ENCODE measurements around the gene TXNRD3. TPM values are rescaled to one million over a fixed set of nuclear protein-coding genes. Genes with fewer than 3 reads are reported as not detected.

The TXNRD3 gene
- total RNA-seq, 2 donors from 2014 or later = 10.6 to 13.5 TPM

DNA sequence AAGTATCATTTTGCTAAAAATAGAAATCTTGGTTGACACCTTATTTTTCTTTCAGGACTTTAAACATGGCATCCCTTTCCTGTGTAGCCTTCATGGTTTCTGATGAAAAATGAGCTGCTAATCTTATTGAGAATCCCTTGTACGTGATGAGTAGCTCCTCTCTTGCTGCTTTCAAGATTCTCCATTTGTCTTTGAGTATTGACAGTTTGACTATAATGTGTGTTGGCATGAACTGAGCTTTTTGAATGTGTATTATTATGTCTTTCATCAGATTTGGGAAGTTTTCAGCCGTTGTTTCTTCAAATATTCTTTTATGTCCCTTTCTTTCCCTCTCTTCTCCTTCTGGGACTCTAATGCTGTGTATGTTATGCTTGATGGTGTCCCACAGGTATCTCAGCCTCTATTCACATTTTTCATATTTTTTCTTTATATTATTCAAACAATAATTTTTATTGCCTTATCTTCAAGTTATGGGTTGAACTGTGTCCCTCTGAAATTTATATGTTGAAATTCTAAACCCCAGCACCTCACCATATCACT lies 92.1 kb downstream of the TXNRD3 start:
- no peak for TF ChIP-seq POLR2A (IDR thresholded peaks at IDR 0.05)
- TF ChIP-seq, protein P1, sequence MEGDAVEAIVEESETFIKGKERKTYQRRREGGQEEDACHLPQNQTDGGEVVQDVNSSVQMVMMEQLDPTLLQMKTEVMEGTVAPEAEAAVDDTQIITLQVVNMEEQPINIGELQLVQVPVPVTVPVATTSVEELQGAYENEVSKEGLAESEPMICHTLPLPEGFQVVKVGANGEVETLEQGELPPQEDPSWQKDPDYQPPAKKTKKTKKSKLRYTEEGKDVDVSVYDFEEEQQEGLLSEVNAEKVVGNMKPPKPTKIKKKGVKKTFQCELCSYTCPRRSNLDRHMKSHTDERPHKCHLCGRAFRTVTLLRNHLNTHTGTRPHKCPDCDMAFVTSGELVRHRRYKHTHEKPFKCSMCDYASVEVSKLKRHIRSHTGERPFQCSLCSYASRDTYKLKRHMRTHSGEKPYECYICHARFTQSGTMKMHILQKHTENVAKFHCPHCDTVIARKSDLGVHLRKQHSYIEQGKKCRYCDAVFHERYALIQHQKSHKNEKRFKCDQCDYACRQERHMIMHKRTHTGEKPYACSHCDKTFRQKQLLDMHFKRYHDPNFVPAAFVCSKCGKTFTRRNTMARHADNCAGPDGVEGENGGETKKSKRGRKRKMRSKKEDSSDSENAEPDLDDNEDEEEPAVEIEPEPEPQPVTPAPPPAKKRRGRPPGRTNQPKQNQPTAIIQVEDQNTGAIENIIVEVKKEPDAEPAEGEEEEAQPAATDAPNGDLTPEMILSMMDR (IDR thresholded peaks at IDR 0.05) = no peak
- ATAC-seq = no peak
- no peak for DNase-seq
- Histone ChIP-seq H3K27me3 (no peaks in the 10 kb centered on the region), H3K36me3 (replicated peaks in 1 of 2; ENCODE audit: insufficient read depth in 1 of 2, low read depth in 2 of 2) (no peaks in the 10 kb centered on the region), H3K4me3 (no peak overlapping the region), H3K9me3 (peaks cover 0 to 7% (median 0%) of the 10 kb centered on the region in 3 donors), H3K27ac (no peak overlapping the region), H3K4me1 (no peaks in the 10 kb centered on the region)
- intact Hi-C loops (cut with DNase I) = no loop called here
- WGBS, 2 donors = 68 to 73% methylated on average over 2 of the region's 2 CpGs

DNA sequence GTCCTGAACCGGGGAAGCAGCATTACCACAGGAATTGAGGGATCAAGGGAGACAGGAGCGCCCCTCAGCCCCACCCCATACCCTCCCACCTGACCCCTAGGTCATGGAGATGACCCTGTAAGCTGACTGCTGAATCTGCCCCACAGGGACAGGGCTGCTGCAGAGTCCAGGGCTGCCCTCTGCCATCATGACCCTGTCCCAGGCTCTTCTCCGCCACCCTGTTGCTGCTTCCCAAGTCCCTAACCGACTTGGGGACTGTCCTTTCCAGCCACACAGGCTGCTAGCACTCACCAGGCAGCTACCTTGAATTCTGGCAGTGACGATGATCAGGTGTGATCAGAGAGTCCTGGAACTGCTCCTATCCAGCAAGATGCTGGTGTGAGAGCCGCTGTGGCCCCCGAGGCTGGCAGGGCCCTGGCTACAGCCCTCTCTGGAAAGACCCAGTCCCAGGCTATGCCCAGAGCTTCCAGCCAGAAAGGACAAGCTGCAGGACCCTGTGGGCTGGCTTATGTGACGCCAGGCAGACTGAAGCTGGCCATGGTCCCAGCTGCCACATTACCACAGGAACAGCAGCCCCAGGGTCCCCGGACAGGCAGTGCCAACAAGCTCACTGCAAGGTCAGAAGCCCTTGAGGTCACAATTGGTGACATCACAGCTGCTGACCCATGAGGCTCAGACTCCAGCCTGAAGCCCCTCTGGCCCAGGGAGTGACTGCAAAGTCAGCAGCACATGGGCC lies 96.4 kb downstream of the TXNRD3 start, which contains the start of gene C3orf22:
Gene C3orf22, minus strand, starts transcription at position 597 of the 736 bp plus-strand sequence. CDS start 5,542 bp downstream, outside the sequence.
- Histone ChIP-seq H3K4me3 (no peak within 1 kb of the TSS), H3K27ac (no peak within 1 kb of the TSS), H3K9me3 (peaks cover 0 to 7% (median 0%) of the 10 kb centered on the region in 3 donors), H3K4me1 (no peaks in the 10 kb centered on the region), H3K36me3 (replicated peaks in 1 of 2; ENCODE audit: insufficient read depth in 1 of 2, low read depth in 2 of 2) (no peaks in the 10 kb centered on the region), H3K27me3 (no peaks in the 10 kb centered on the region)
- intact Hi-C loops (cut with DNase I) = no loop called here
- ATAC-seq (no peak), DNase-seq (no peak)
- WGBS, 2 donors = 66 to 73% methylated on average over 2 to 9 of the region's 9 CpGs
- TF ChIP-seq, protein P1 (IDR thresholded peaks at IDR 0.05) = no peak
- TF ChIP-seq POLR2A (IDR thresholded peaks at IDR 0.05) = no peak

GRCh38 chr3:126557761-126558160 lies 97.2 kb downstream of the TXNRD3 start:
- no peak for ATAC-seq
- no peak for DNase-seq
- no peak overlapping the region for H3K4me3 ChIP-seq
- no peaks in the 10 kb centered on the region for H3K36me3 ChIP-seq (replicated peaks in 1 of 2; ENCODE audit: insufficient read depth in 1 of 2, low read depth in 2 of 2)
- intact Hi-C loops (cut with DNase I) = no loop called here
- no peak overlapping the region for H3K27ac ChIP-seq
- H3K27me3 ChIP-seq = no peaks in the 10 kb centered on the region
- peaks cover 0 to 7% (median 0%) of the 10 kb centered on the region in 3 donors for H3K9me3 ChIP-seq
- no peak for TF ChIP-seq POLR2A (IDR thresholded peaks at IDR 0.05)
- TF ChIP-seq, protein P1 (IDR thresholded peaks at IDR 0.05) = no peak
- no peaks in the 10 kb centered on the region for H3K4me1 ChIP-seq
- 67 to 79% methylated on average over 3 to 5 of the region's 6 CpGs for WGBS, 2 donors

DNA sequence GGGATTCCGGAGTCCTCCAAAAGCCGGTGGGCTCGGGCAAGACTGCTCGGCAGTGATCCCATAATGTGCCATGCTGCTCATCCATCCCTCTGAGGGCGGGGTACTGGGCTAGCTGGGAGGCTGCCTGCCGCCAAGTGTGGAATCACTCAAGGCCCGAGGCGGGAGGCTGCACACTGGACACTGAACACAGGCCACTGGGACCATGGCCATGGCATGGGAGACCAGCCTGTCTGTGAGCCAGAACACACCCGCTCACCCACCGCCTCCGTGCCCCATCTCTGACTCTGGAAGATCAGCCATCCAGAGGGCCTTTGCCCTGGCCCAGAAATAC lies 97.5 kb downstream of the TXNRD3 start:
- no peaks in the 10 kb centered on the region for H3K36me3 ChIP-seq (replicated peaks in 1 of 2; ENCODE audit: insufficient read depth in 1 of 2, low read depth in 2 of 2)
- H3K9me3 ChIP-seq = peaks cover 0 to 7% (median 0%) of the 10 kb centered on the region in 3 donors
- no peaks in the 10 kb centered on the region for H3K4me1 ChIP-seq
- peak in 1 of 4 donors; percentile 0 for DNase-seq
- no peak for ATAC-seq
- no peaks in the 10 kb centered on the region for H3K27me3 ChIP-seq
- intact Hi-C loops (cut with DNase I) = no loop called here
- TF ChIP-seq POLR2A (IDR thresholded peaks at IDR 0.05) = no peak
- TF ChIP-seq, protein P1 (IDR thresholded peaks at IDR 0.05) = no peak
- H3K4me3 ChIP-seq = no peak overlapping the region
- no peak overlapping the region for H3K27ac ChIP-seq
- WGBS, 2 donors = 87 to 93% methylated on average over 5 to 11 of the region's 11 CpGs

Small RNA genes lying within 50 kb of the gene (small RNA-seq; reads per million reads assigned to genes)
- 1.4 reads per million, percentile 56 among the genes with 10 or more reads in this experiment for gene RNA5SP138

Other genes starting within 250 kb of the TXNRD3 start
- gene ZXDC, start 179.2 kb downstream of the TXNRD3 start, total RNA-seq = 10 to 100 TPM; 33.9 to 39.4 TPM
- not detected for gene UROC1, start 137.4 kb downstream of the TXNRD3 start, total RNA-seq
- 1 to 10 TPM in 1 of 2 donors, not detected in 1; 2.3 TPM for gene CHST13, start 131.0 kb downstream of the TXNRD3 start, total RNA-seq
- not detected for gene C3orf22, start 96.2 kb downstream of the TXNRD3 start, total RNA-seq
- 10 to 100 TPM in 1 of 2 donors, under 1 TPM in 1; 0.66 to 10.9 TPM for gene CHCHD6, start 49.1 kb upstream of the TXNRD3 start, total RNA-seq